Stimulated activated CD8-positive, alpha-beta memory T cell treated with anti-CD3 and anti-CD28 coated beads, Interleukin-7, amount 100 ng/mL, for 48 hours (primary cell): ENCODE measurements around the gene SMTNL1.

Experiments used
- DNase-seq, 2 donors: peaks; one replicate each; pipeline ENCODE4 v3.0.0-alpha.2; 2020; ENCODE audit warnings: low read depth in 1 of 2; ENCODE audit errors: extremely low read depth in 1 of 2

The SMTNL1 gene

GRCh38 chr11:57536947-57537619, at the start of gene SMTNL1:
TSS of gene SMTNL1 (plus strand) at chr11:57537595. CDS start at chr11:57542643, 5,048 bp downstream.
- no peak for DNase-seq

GRCh38 chr11:57487920-57488659, 49.3 kb upstream of the SMTNL1 start:
- no peak for DNase-seq

- no peak for DNase-seq
Measured at GRCh38 chr11:57490456-57491248, 46.7 kb upstream of the SMTNL1 start.

- peak in 1 of 2 donors; percentile 37 for DNase-seq
Measured at GRCh38 chr11:57491371-57492061, 45.9 kb upstream of the SMTNL1 start.

- peak; percentile 39 to 65 for DNase-seq
Measured at GRCh38 chr11:57493507-57494503, 43.6 kb upstream of the SMTNL1 start.

GRCh38 chr11:57496109-57496820, 41.1 kb upstream of the SMTNL1 start:
- DNase-seq, result no peak

GRCh38 chr11:57497303-57498247, 39.8 kb upstream of the SMTNL1 start:
- no peak for DNase-seq

GRCh38 chr11:57498540-57498939, 38.9 kb upstream of the SMTNL1 start:
- DNase-seq, result no peak

- DNase-seq, result peak in 1 of 2 donors; percentile 34
Measured at GRCh38 chr11:57499413-57499982, 37.9 kb upstream of the SMTNL1 start.

GRCh38 chr11:57499983-57500461, 37.4 kb upstream of the SMTNL1 start:
- DNase-seq, result no peak

- no peak for DNase-seq
Measured at GRCh38 chr11:57500515-57500914, 36.9 kb upstream of the SMTNL1 start.

- no peak for DNase-seq
Measured at GRCh38 chr11:57500926-57501325, 36.5 kb upstream of the SMTNL1 start.

GRCh38 chr11:57501953-57502352, 35.4 kb upstream of the SMTNL1 start:
- no peak for DNase-seq

- no peak for DNase-seq
Measured at GRCh38 chr11:57502376-57502775, 35.0 kb upstream of the SMTNL1 start.

GRCh38 chr11:57502870-57503269, 34.5 kb upstream of the SMTNL1 start:
- DNase-seq, result no peak

- no peak for DNase-seq
Measured at GRCh38 chr11:57504511-57504910, 32.9 kb upstream of the SMTNL1 start.

GRCh38 chr11:57506522-57506921, 30.9 kb upstream of the SMTNL1 start:
- DNase-seq, result no peak
